ENCODE data around the gene DISC1. TPM values are rescaled to one million over a fixed set of nuclear protein-coding genes. Genes with fewer than 3 reads are reported as not detected.

Gene DISC1
- 3.1 and 3.4 TPM in 2 replicates for total RNA-seq

DNA sequence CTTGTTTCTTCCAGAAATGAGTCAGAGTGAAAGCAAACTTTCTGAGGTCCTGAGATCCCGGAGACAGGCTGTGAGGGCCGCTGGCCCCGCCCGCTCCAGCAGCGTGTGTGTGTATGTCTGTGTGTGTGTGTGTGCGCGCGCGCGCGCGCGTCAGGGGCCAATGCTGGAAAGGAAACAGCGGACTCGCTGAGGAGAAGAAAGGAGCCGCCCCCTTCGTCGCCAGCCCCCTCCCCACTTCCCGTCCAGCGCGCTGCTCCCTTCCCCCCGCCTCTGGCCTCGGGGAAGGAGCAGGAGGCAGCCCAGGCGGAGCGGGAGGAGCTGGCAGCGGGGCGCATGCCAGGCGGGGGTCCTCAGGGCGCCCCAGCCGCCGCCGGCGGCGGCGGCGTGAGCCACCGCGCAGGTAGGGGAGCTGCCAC, at the start of gene DISC1:
DISC1 (plus strand) TSS at position 256 of the 416 bp plus-strand sequence; CDS start at position 334, 78 bp downstream.

Other genes with a start within 250 kb of the DISC1 start
- 13.1 and 15.1 TPM in 2 replicates for gene EGLN1, start 204.5 kb upstream of the DISC1 start, total RNA-seq
- 15.2 and 21.5 TPM in 2 replicates for gene TSNAX, start 98.1 kb upstream of the DISC1 start, total RNA-seq

Measured in bronchus fibroblast of lung (primary cell).